HepG2 (cell line): ENCODE measurements around the gene COL25A1. TPM values are rescaled to one million over a fixed set of nuclear protein-coding genes. Genes with fewer than 3 reads are reported as not detected.
A peak's percentile ranks its signal among the peaks of the same experiment; 100 is the strongest.

Experiments
- ESRRA ChIP-seq: sonication (generic); formaldehyde crosslinking; IDR thresholded peaks from 2 replicates; pipeline ENCODE4 v1.5.1; 2020; ENCODE audit warnings: mild to moderate bottlenecking, low read depth, missing genetic modification reagents
- GABPB1 ChIP-seq: IDR thresholded peaks from 2 replicates; pipeline ENCODE4 v1.6.1; 2016; ENCODE audit warnings: mild to moderate bottlenecking, missing genetic modification reagents, moderate library complexity, missing compliant biosample characterization
- HDAC1 ChIP-seq: sonication (generic); formaldehyde crosslinking; IDR thresholded peaks from 2 replicates; pipeline ENCODE4 v1.5.1; 2020; ENCODE audit warnings: mild to moderate bottlenecking, missing genetic modification reagents
- HNF4A ChIP-seq: sonication (generic); formaldehyde crosslinking; IDR thresholded peaks from 2 replicates; pipeline ENCODE4 v1.4.0; 2020; ENCODE audit warnings: missing genetic modification reagents
- PHF8 ChIP-seq: sonication (generic); formaldehyde crosslinking; IDR thresholded peaks from 2 replicates; pipeline ENCODE4 v1.5.0; 2020; ENCODE audit warnings: missing genetic modification reagents
- RFX5 ChIP-seq: IDR thresholded peaks from 2 replicates; pipeline ENCODE4 v1.6.1; 2011; ENCODE audit warnings: low read depth, low read length, improper control_type of control experiment
- RXRA ChIP-seq: sonication (generic); formaldehyde crosslinking; IDR thresholded peaks from 2 replicates; pipeline ENCODE4 v1.5.1; 2020; ENCODE audit warnings: missing genetic modification reagents
- YEATS4 ChIP-seq: sonication (generic); formaldehyde crosslinking; IDR thresholded peaks from 2 replicates; pipeline ENCODE4 v1.4.0; 2020; ENCODE audit warnings: missing genetic modification reagents, borderline replicate concordance
- ZNF331 ChIP-seq: sonication (generic); formaldehyde crosslinking; IDR thresholded peaks from 2 replicates; pipeline ENCODE4 v1.4.0; 2020; ENCODE audit warnings: missing genetic modification reagents
- ZNF605 ChIP-seq: sonication (generic); formaldehyde crosslinking; IDR thresholded peaks from 2 replicates; pipeline ENCODE4 v1.8.0; 2022; ENCODE audit warnings: mild to moderate bottlenecking, missing genetic modification reagents
- ZNF839 ChIP-seq: sonication (generic); formaldehyde crosslinking; IDR thresholded peaks from 2 replicates; pipeline ENCODE4 v1.4.0; 2020; ENCODE audit warnings: missing genetic modification reagents, mild to moderate bottlenecking, borderline replicate concordance
- polyA plus RNA-seq, 8 experiments: library from polyadenylated mRNA; depleted of rRNA in 3 of 8; stranded (reverse) in 7 of 8; unstranded in 1 of 8; fragments of >200 nt; fragmentation: Illumina TruSeq in 4 of 8; extraction: Trizol in 4 of 8; gene quantifications; 2 replicates each; pipeline versions ENCODE4 v1.2.1 to v1.2.3, GENCODE V29; 2011 to 2016; ENCODE audit warnings: low read depth in 4 of 8, missing spikeins in 1 of 8, mixed read lengths in 1 of 8; ENCODE audit not compliant: insufficient read depth in 1 of 8
- total RNA-seq, 5 experiments: library from RNA; depleted of rRNA; stranded (reverse); fragments of >200 nt; fragmentation: Illumina TruSeq; extraction: Trizol; gene quantifications; 2 replicates each; pipeline ENCODE4 v1.2.3, GENCODE V29; 2016; ENCODE audit warnings: low read depth in 1 of 5
- TF ChIP-seq, protein P1 (sequence below): IDR thresholded peaks from 2 replicates; pipeline ENCODE4 v1.6.1; 2016
- TF ChIP-seq, protein P2 (sequence below): sonication (generic); formaldehyde crosslinking; IDR thresholded peaks from 2 replicates; pipeline ENCODE4 v1.5.0; 2020; ENCODE audit warnings: mild to moderate bottlenecking, missing genetic modification reagents
- TF ChIP-seq, protein P3 (sequence below): sonication (generic); formaldehyde crosslinking; IDR thresholded peaks from 2 replicates; pipeline ENCODE4 v1.4.0; 2020; ENCODE audit warnings: missing genetic modification reagents
- TF ChIP-seq, protein P4 (sequence below): IDR thresholded peaks from 2 replicates; pipeline ENCODE4 v1.6.1; 2016; ENCODE audit warnings: low read depth, borderline replicate concordance
- TF ChIP-seq, protein P5 (sequence below): sonication (generic); formaldehyde crosslinking; IDR thresholded peaks from 2 replicates; pipeline ENCODE4 v1.5.1; 2020; ENCODE audit warnings: missing genetic modification reagents, mild to moderate bottlenecking, borderline replicate concordance
- TF ChIP-seq, protein P6 (sequence below): sonication (generic); formaldehyde crosslinking; IDR thresholded peaks from 2 replicates; pipeline ENCODE4 v1.9.0; 2022; ENCODE audit warnings: missing genetic modification reagents, mild to moderate bottlenecking, borderline replicate concordance
- TF ChIP-seq, protein P7 (sequence below): sonication (generic); formaldehyde crosslinking; IDR thresholded peaks from 2 replicates; pipeline ENCODE4 v1.8.1; 2023; ENCODE audit warnings: mild to moderate bottlenecking, inconsistent platforms, moderate library complexity, missing genetic modification reagents, borderline replicate concordance

The COL25A1 gene
- total and polyA plus RNA-seq, 2 of the 13 experiments (the other 11 are each of a cell fraction or from before 2014, with no cell fraction given), result not detected

DNA sequence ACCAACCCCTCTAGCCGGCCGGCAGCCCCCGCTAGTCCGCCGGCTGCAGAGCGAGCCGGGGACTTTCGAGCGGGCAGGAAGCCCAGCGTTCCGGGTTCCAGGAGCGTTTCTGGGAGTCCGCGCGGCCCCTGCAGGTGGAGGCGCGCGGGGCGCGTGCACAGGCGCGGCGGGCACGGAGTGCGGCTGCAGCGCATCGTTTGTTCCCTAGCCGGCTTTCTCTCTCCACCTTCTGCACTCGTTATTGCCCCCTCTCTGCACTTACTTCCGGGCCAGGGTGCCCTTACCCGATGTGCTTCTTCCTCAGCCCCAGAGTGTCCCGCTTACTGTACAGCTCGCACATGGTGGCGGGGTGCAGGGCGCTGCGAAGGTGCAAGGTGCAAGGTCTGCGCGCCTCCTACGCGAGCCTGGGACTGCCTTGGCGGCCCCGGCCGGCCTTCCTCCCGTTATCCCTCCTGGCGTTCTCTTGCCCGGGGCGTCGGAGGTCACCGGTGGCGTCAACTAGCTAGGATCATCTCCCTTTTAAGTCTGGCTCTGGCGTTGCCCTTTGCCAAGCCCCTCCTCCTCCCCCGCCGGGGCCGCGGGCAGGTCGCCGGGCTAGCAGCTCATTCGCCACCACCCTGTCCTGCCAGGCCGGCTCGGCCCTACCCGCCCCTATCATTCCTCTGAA is 539.8 kb downstream of the COL25A1 start, which contains the start of gene ETNPPL (continued):
- TF ChIP-seq, protein P1, sequence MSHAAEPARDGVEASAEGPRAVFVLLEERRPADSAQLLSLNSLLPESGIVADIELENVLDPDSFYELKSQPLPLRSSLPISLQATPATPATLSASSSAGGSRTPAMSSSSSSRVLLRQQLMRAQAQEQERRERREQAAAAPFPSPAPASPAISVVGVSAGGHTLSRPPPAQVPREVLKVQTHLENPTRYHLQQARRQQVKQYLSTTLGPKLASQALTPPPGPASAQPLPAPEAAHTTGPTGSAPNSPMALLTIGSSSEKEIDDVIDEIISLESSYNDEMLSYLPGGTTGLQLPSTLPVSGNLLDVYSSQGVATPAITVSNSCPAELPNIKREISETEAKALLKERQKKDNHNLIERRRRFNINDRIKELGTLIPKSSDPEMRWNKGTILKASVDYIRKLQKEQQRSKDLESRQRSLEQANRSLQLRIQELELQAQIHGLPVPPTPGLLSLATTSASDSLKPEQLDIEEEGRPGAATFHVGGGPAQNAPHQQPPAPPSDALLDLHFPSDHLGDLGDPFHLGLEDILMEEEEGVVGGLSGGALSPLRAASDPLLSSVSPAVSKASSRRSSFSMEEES (CRISPR knock-in tag), result no peak
- TF ChIP-seq, protein P2, sequence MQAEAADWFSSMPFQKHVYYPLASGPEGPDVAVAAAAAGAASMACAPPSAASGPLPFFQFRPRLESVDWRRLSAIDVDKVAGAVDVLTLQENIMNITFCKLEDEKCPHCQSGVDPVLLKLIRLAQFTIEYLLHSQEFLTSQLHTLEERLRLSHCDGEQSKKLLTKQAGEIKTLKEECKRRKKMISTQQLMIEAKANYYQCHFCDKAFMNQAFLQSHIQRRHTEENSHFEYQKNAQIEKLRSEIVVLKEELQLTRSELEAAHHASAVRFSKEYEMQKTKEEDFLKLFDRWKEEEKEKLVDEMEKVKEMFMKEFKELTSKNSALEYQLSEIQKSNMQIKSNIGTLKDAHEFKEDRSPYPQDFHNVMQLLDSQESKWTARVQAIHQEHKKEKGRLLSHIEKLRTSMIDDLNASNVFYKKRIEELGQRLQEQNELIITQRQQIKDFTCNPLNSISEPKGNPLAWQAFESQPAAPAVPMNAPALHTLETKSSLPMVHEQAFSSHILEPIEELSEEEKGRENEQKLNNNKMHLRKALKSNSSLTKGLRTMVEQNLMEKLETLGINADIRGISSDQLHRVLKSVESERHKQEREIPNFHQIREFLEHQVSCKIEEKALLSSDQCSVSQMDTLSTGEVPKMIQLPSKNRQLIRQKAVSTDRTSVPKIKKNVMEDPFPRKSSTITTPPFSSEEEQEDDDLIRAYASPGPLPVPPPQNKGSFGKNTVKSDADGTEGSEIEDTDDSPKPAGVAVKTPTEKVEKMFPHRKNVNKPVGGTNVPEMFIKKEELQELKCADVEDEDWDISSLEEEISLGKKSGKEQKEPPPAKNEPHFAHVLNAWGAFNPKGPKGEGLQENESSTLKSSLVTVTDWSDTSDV, result 0 out of 2 replicates have a peak, but pooled peaks have one; percentile 55
- TF ChIP-seq HNF4A (CRISPR knock-in tag), result peak; percentile 80
- TF ChIP-seq ZNF839 (CRISPR knock-in tag), result 0 out of 2 replicates have a peak, but pooled peaks have one; percentile 68
- TF ChIP-seq, protein P3, sequence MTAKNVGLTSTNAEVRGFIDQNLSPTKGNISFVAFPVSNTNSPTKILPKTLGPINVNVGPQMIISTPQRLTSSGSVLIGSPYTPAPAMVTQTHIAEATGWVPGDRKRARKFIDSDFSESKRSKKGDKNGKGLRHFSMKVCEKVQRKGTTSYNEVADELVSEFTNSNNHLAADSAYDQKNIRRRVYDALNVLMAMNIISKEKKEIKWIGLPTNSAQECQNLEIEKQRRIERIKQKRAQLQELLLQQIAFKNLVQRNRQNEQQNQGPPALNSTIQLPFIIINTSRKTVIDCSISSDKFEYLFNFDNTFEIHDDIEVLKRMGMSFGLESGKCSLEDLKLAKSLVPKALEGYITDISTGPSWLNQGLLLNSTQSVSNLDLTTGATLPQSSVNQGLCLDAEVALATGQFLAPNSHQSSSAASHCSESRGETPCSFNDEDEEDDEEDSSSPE (CRISPR knock-in tag), result peak; percentile 61
- TF ChIP-seq, protein P4, sequence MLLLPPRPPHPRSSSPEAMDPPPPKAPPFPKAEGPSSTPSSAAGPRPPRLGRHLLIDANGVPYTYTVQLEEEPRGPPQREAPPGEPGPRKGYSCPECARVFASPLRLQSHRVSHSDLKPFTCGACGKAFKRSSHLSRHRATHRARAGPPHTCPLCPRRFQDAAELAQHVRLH (CRISPR knock-in tag), result peak; percentile 79; the same call in 1 of the 2 replicates
- peak; percentile 86 for TF ChIP-seq YEATS4 (CRISPR knock-in tag)
- peak; percentile 76 for TF ChIP-seq GABPB1 (CRISPR knock-in tag)
- TF ChIP-seq, protein P5, sequence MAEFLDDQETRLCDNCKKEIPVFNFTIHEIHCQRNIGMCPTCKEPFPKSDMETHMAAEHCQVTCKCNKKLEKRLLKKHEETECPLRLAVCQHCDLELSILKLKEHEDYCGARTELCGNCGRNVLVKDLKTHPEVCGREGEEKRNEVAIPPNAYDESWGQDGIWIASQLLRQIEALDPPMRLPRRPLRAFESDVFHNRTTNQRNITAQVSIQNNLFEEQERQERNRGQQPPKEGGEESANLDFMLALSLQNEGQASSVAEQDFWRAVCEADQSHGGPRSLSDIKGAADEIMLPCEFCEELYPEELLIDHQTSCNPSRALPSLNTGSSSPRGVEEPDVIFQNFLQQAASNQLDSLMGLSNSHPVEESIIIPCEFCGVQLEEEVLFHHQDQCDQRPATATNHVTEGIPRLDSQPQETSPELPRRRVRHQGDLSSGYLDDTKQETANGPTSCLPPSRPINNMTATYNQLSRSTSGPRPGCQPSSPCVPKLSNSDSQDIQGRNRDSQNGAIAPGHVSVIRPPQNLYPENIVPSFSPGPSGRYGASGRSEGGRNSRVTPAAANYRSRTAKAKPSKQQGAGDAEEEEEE, result no peak
- TF ChIP-seq RFX5, result peak; percentile 34; the same call in 1 of the 2 replicates
- peak; percentile 59; the same call in 1 of the 2 replicates for TF ChIP-seq RXRA (CRISPR knock-in tag)
- TF ChIP-seq PHF8 (CRISPR knock-in tag), result peak; percentile 84
- TF ChIP-seq HDAC1 (CRISPR knock-in tag), result peak; percentile 59; the same call in 1 of the 2 replicates
- 0 out of 2 replicates have a peak, but pooled peaks have one; percentile 11 for TF ChIP-seq ZNF331
- TF ChIP-seq ESRRA, result peak; percentile 62; the same call in 1 of the 2 replicates
- peak; percentile 79 for TF ChIP-seq ZNF605 (CRISPR knock-in tag)
- TF ChIP-seq, protein P6, sequence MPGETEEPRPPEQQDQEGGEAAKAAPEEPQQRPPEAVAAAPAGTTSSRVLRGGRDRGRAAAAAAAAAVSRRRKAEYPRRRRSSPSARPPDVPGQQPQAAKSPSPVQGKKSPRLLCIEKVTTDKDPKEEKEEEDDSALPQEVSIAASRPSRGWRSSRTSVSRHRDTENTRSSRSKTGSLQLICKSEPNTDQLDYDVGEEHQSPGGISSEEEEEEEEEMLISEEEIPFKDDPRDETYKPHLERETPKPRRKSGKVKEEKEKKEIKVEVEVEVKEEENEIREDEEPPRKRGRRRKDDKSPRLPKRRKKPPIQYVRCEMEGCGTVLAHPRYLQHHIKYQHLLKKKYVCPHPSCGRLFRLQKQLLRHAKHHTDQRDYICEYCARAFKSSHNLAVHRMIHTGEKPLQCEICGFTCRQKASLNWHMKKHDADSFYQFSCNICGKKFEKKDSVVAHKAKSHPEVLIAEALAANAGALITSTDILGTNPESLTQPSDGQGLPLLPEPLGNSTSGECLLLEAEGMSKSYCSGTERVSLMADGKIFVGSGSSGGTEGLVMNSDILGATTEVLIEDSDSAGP (CRISPR knock-in tag), result peak; percentile 84; the same call in 1 of the 2 replicates
- TF ChIP-seq, protein P7, sequence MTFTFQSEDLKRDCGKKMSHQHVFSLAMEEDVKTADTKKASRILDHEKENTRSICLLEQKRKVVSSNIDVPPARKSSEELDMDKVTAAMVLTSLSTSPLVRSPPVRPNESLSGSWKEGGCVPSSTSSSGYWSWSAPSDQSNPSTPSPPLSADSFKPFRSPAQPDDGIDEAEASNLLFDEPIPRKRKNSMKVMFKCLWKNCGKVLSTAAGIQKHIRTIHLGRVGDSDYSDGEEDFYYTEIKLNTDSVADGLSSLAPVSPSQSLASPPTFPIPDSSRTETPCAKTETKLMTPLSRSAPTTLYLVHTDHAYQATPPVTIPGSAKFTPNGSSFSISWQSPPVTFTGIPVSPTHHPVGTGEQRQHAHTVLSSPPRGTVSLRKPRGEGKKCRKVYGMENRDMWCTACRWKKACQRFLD, result peak; percentile 75
